NCI-H524 (cell line): ENCODE measurements around the gene HADHB.
"Not testable (repeated sequence)": the region's sequence is repeated elsewhere in the genome, so short reads cannot be mapped to it uniquely, and the experiment has no call there.

Experiments
- DNase-seq, 2 experiments: peaks; one replicate each; lab custom pipeline; 2025; lab: John Stamatoyannopoulos, UW

The HADHB gene

GRCh38 chr2:26245231-26245732, 543 bp downstream of the HADHB start:
- peak; percentile 62 to 76 for DNase-seq

GRCh38 chr2:26245810-26246209, 1.1 kb downstream of the HADHB start:
- no peak for DNase-seq

- DNase-seq: no peak
Observed at GRCh38 chr2:26246818-26247217, 2.1 kb downstream of the HADHB start.

GRCh38 chr2:26249625-26250024, 4.9 kb downstream of the HADHB start:
- DNase-seq: no peak

GRCh38 chr2:26251893-26252292, 7.2 kb downstream of the HADHB start:
- DNase-seq: peak; percentile 95 to 98

- DNase-seq: no peak
Observed at GRCh38 chr2:26255759-26256384, 11.1 kb downstream of the HADHB start.

- DNase-seq: not testable (repeated sequence)
Observed at GRCh38 chr2:26258836-26259235, 14.1 kb downstream of the HADHB start.

- DNase-seq: no peak
Observed at GRCh38 chr2:26268213-26268612, 23.5 kb downstream of the HADHB start.

GRCh38 chr2:26268670-26269385, 24.1 kb downstream of the HADHB start:
- DNase-seq: not testable (repeated sequence)

GRCh38 chr2:26269571-26270158, 24.9 kb downstream of the HADHB start:
- DNase-seq: no peak

GRCh38 chr2:26270373-26270772, 25.6 kb downstream of the HADHB start:
- no peak for DNase-seq

GRCh38 chr2:26273501-26273900, 28.8 kb downstream of the HADHB start:
- no peak for DNase-seq

GRCh38 chr2:26274058-26274613, 29.4 kb downstream of the HADHB start:
- DNase-seq: no peak

GRCh38 chr2:26276484-26277227, 31.9 kb downstream of the HADHB start:
- DNase-seq: no peak

GRCh38 chr2:26279886-26280285, 35.1 kb downstream of the HADHB start:
- DNase-seq: peak in 1 of 2 experiments; percentile 51

- peak; percentile 91 to 98 for DNase-seq
Observed at GRCh38 chr2:26281226-26281625, 36.5 kb downstream of the HADHB start.

- no peak for DNase-seq
Observed at GRCh38 chr2:26283606-26284005, 38.9 kb downstream of the HADHB start.

GRCh38 chr2:26284132-26284531, 39.4 kb downstream of the HADHB start:
- DNase-seq: no peak

GRCh38 chr2:26285931-26286330, 41.2 kb downstream of the HADHB start:
- no peak for DNase-seq

GRCh38 chr2:26290001-26290400, 45.3 kb downstream of the HADHB start:
- no peak for DNase-seq

- no peak for DNase-seq
Observed at GRCh38 chr2:26292646-26293045, 47.9 kb downstream of the HADHB start.

GRCh38 chr2:26295511-26295910, 50.8 kb downstream of the HADHB start:
- no peak for DNase-seq
